Neural crest cell (in vitro differentiated cells): Measurements from ENCODE around the gene OR13C8. TPM values are rescaled to one million over a fixed set of nuclear protein-coding genes. Genes with fewer than 3 reads are reported as not detected.
"Not testable (repeated sequence)": the region's sequence is repeated elsewhere in the genome, so short reads cannot be mapped to it uniquely, and the experiment has no call there.

Experiments
- DNase-seq: peaks from one replicate; pipeline ENCODE4 v3.0.0; 2021; ENCODE audit warnings: low read depth, mixed read lengths, low spot score
- H3K27ac Mint-ChIP-seq: one replicate; pipeline ENCODE4 v1.8.0; 2021; ENCODE audit warnings: mild to moderate bottlenecking, mixed read lengths; ENCODE audit not compliant: unreplicated experiment
- H3K27me3 Mint-ChIP-seq: 2 replicates; pipeline ENCODE4 v1.8.0; 2021; ENCODE audit warnings: low read depth, mild to moderate bottlenecking, mixed read lengths
- H3K36me3 Mint-ChIP-seq: 2 replicates; pipeline ENCODE4 v1.8.0; 2021; ENCODE audit warnings: low read depth, mild to moderate bottlenecking, mixed read lengths
- H3K4me1 Mint-ChIP-seq: 2 replicates; pipeline ENCODE4 v1.8.0; 2021; ENCODE audit warnings: mixed read lengths
- H3K4me3 Mint-ChIP-seq: one replicate; pipeline ENCODE4 v1.8.0; 2021; ENCODE audit warnings: mild to moderate bottlenecking, mixed read lengths
- H3K9me3 Mint-ChIP-seq: 2 replicates; pipeline ENCODE4 v1.8.0; 2021; ENCODE audit warnings: mixed read lengths
- long read RNA-seq: library from polyadenylated mRNA; unstranded; transcript quantifications from one replicate; pipeline ENCODE4 v2.0.0, GENCODE V29; 2020
- total RNA-seq: library from RNA; stranded (reverse); gene quantifications from 2 replicates; pipeline ENCODE4 v1.2.1, GENCODE V29; 2021
- TF ChIP-seq, protein P1 (sequence below): fragments of 200-600 bp; sonication (generic); conservative IDR thresholded peaks from 2 replicates; pipeline ENCODE4 v1.5.0; 2021; ENCODE audit warnings: antibody characterized with exemption, mild to moderate bottlenecking

The OR13C8 gene, protein sequence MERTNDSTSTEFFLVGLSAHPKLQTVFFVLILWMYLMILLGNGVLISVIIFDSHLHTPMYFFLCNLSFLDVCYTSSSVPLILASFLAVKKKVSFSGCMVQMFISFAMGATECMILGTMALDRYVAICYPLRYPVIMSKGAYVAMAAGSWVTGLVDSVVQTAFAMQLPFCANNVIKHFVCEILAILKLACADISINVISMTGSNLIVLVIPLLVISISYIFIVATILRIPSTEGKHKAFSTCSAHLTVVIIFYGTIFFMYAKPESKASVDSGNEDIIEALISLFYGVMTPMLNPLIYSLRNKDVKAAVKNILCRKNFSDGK
- total RNA-seq: not detected in 2 replicates
- long read RNA-seq: 0 reads

DNA sequence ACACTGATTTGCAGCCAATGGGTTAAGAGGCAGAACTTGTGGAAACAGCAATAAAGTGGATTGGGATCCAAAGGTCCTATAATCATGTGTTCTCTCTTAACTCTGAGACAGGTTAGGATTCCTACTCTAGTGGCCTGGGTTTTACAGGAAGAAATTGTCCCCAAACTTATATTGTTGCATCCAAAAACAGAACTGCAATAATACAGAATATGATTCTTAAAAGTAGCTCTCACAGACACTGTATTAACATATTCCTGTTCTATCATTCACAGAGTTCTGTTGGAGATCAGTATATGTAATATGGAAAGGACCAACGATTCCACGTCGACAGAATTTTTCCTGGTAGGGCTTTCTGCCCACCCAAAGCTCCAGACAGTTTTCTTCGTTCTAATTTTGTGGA lies at the start of gene OR13C8:
OR13C8 (plus strand) TSS at position 301 of the 400 bp plus-strand sequence; CDS start at position 301, 0 bp downstream.
- H3K36me3 Mint-ChIP-seq: peaks cover 2% of the 10 kb centered on the region
- no peak for DNase-seq
- peaks cover 10% of the 10 kb centered on the region for H3K9me3 Mint-ChIP-seq
- H3K27ac Mint-ChIP-seq: no peak within 1 kb of the TSS
- H3K4me1 Mint-ChIP-seq: peaks cover 8% of the 10 kb centered on the region
- no peaks in the 10 kb centered on the region for H3K27me3 Mint-ChIP-seq
- TF ChIP-seq, protein P1, sequence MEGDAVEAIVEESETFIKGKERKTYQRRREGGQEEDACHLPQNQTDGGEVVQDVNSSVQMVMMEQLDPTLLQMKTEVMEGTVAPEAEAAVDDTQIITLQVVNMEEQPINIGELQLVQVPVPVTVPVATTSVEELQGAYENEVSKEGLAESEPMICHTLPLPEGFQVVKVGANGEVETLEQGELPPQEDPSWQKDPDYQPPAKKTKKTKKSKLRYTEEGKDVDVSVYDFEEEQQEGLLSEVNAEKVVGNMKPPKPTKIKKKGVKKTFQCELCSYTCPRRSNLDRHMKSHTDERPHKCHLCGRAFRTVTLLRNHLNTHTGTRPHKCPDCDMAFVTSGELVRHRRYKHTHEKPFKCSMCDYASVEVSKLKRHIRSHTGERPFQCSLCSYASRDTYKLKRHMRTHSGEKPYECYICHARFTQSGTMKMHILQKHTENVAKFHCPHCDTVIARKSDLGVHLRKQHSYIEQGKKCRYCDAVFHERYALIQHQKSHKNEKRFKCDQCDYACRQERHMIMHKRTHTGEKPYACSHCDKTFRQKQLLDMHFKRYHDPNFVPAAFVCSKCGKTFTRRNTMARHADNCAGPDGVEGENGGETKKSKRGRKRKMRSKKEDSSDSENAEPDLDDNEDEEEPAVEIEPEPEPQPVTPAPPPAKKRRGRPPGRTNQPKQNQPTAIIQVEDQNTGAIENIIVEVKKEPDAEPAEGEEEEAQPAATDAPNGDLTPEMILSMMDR: no peak
- no peak within 1 kb of the TSS for H3K4me3 Mint-ChIP-seq

DNA sequence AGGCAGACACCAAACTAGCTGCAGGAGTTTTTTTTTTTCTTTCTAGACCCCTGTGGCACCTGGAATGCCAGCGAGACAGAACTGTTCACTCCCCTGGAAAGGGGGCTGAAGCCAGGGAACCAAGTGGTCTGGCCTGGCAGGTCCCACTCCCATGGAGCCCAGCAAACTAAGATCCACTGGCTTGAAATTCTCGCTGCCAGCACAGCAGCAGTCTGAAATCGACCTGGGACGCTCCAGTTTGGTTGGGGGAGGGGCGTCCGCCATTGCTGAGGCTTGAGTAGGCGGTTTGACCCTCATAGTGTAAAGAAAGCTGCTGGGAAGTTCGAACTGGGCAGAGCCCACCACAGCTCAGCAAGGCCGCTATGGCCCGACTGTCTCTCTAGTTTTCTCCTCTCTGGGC lies 48.7 kb upstream of the OR13C8 start:
- H3K4me1 Mint-ChIP-seq, H3K36me3 Mint-ChIP-seq, H3K4me3 Mint-ChIP-seq, H3K27me3 Mint-ChIP-seq, H3K27ac Mint-ChIP-seq, H3K9me3 Mint-ChIP-seq, DNase-seq: not testable (repeated sequence)

DNA sequence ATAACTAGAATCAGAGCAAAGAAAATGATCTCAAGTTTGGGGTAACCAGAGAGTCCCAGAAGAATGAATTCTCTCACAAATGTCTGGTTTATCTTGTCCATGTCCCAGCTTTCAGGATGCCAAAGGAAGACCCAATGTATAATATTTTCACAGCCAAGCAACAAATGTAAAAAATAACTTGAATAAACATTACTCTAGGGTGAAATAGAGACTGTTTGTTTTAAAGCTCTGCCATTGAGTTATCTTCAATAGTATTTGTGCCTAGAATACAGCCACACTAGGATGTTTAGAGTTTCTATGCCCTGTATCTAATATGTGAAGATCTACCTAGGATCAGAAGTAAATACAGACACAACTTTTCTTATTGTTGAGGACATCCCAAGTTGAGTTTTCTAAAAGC lies 41.9 kb upstream of the OR13C8 start, which contains the start of gene OR13C4:
OR13C4 (minus strand) TSS at position 101 of the 400 bp plus-strand sequence; CDS start at position 101, 0 bp downstream.
- DNase-seq: no peak
- Mint-ChIP-seq H3K36me3 (no peaks in the 10 kb centered on the region), H3K4me1 (no peaks in the 10 kb centered on the region), H3K27me3 (no peaks in the 10 kb centered on the region), H3K9me3 (peaks cover 7% of the 10 kb centered on the region), H3K27ac (no peak within 1 kb of the TSS), H3K4me3 (no peak within 1 kb of the TSS)
- TF ChIP-seq, protein P1: no peak

DNA sequence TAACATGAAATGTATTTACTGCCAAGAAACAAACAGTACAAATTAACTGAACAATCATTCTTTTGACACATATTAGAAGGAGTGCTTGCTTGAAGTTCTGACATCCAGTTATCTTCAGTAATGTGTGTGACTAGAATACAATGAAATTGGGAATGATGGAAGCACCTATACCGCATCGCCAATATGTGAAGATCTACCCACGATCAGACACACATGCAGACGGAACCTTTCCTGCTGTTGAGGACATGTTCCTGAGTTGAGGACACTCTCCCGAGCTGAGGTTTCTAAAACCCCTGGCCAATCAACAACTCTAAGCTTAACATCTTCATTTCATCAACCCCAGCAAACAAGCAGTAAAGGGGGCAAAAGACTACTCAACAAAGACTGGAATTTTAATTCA lies 32.2 kb upstream of the OR13C8 start, which contains the start of gene OR13C3:
OR13C3 (minus strand) TSS at position 101 of the 400 bp plus-strand sequence. CDS start 133 bp downstream, outside the sequence.
- H3K27ac Mint-ChIP-seq: no peak within 1 kb of the TSS
- no peaks in the 10 kb centered on the region for H3K9me3 Mint-ChIP-seq
- no peak within 1 kb of the TSS for H3K4me3 Mint-ChIP-seq
- TF ChIP-seq, protein P1: no peak
- no peaks in the 10 kb centered on the region for H3K4me1 Mint-ChIP-seq
- no peaks in the 10 kb centered on the region for H3K27me3 Mint-ChIP-seq
- H3K36me3 Mint-ChIP-seq: no peaks in the 10 kb centered on the region
- DNase-seq: no peak

DNA sequence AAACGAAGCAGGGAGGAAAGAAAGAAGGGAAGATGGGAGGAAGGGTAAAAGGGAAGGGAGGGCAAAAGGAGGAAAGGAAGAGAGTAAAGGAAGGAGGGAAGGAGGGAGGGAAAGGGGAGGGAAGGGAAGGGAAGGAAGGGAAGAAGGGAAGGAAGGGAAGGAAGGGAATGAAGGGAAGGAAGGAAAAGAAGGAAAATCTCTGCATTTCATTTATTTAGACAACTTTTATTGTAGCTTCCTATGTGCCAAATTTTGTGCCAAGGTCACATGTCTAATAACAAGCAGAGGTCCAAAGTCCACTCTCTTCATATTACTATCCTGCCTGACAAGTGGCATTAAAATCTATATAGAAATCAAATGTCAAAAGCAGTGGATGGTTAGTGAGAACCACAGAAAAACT lies 29.7 kb upstream of the OR13C8 start:
- no peak for DNase-seq
- TF ChIP-seq, protein P1: no peak
- no peaks in the 10 kb centered on the region for H3K36me3 Mint-ChIP-seq
- H3K4me3 Mint-ChIP-seq: no peak overlapping the region
- no peaks in the 10 kb centered on the region for H3K4me1 Mint-ChIP-seq
- H3K27me3 Mint-ChIP-seq: no peaks in the 10 kb centered on the region
- no peak overlapping the region for H3K27ac Mint-ChIP-seq
- no peaks in the 10 kb centered on the region for H3K9me3 Mint-ChIP-seq

DNA sequence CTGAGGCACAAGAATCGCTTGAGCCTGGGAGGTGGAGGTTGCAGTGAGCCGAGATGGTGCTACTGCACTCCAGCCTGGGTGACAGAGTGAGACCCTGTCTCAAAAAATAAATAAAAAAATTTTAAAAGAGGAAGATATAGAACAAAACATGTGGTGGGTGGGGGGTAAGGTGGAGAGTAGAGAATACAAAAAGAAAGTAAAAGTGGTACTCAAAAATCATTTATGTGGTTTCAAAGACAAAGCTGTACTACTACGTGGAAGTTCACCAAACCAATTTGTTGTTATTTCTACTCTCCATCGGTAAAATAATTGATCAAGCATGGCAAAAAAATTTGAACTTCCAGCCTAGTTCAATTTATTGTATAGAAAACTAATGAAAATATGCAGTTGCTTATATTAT lies 24.3 kb upstream of the OR13C8 start:
- peaks cover 4% of the 10 kb centered on the region for H3K27me3 Mint-ChIP-seq
- no peaks in the 10 kb centered on the region for H3K36me3 Mint-ChIP-seq
- no peaks in the 10 kb centered on the region for H3K4me1 Mint-ChIP-seq
- DNase-seq: no peak
- H3K4me3 Mint-ChIP-seq: no peak overlapping the region
- TF ChIP-seq, protein P1: no peak
- no peaks in the 10 kb centered on the region for H3K9me3 Mint-ChIP-seq
- no peak overlapping the region for H3K27ac Mint-ChIP-seq
